HT1080 (cell line): ENCODE data around the gene UBE2K. TPM values are rescaled to one million over a fixed set of nuclear protein-coding genes. Genes with fewer than 3 reads are reported as not detected.
"Not testable (repeated sequence)": the region's sequence is repeated elsewhere in the genome, so short reads cannot be mapped to it uniquely, and the experiment has no call there.

Experiments used
- DNase-seq: peaks from one replicate; pipeline ENCODE4 v3.0.0-alpha.2; 2015; ENCODE audit warnings: low read depth
- small RNA-seq: library from RNA; depleted of rRNA; stranded (forward); fragments of <200 nt; gene quantifications from one replicate; pipeline ENCODE3, GENCODE V24; 2014
- total RNA-seq: library from RNA; depleted of rRNA; stranded (reverse); fragments of >200 nt; shearing (Covaris generic); gene quantifications from 2 replicates; pipeline ENCODE4 v1.2.3, GENCODE V29; 2014; rRNA removed

The UBE2K gene
- total RNA-seq, 1 experiment from 2014 or later: 102 TPM

DNA sequence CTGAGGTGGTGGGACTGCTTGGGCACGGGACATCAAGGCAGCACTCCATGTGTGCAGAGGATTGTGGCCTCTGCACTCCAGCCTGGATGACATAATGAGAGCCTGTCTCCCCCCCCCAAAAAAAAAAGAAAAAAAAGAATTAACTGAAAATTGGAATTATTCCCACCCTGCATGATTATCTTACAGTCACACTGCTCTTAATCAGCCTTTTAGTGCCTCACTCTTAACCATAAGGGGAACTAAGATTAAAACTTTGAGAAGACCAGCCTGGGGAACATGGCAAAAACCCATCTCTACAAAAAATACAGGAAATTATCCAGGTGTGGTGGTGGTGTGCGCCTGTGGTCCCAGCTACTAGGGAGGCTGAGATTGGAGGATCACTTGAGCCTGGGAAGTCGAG is 94.6 kb downstream of the UBE2K start:
- no peak for DNase-seq

DNA sequence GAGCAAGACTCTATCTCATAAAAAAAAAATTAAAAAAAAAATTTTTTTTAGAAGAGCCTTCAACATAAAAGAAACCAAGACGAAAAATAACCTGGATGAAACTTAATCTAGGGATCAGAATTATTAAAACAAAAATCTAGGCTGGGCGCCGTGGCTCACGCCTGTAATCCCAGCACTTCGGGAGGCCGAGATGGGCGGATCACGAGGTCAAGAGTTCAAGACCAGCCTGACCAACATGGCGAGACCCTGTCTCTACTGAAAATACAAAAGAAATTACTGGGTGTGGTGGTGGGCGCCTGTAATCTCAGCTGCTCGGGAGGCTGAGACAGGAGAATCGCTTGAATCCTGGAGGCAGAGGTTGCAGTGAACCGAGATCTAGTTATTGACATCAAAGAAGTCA is 95.0 kb downstream of the UBE2K start:
- DNase-seq: not testable (repeated sequence)

DNA sequence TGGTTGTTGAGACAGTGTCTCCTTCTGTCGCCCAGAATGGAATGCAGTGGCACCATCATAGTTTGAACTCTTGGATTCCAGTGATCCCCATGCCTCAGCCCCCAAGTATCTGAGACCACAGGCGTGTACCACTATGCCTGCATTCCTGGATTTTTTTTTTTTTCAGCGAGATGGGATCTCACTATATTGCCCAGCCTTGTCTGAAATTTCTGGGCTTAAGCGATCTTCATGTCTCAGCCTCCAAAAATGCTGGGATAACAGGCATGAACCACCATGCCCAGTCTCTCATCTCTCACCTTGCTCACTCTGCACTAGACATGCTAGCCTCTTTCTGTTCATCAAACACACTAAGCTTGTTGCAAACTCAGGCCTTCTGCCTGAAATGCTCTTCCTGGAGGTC is 104.1 kb downstream of the UBE2K start:
- no peak for DNase-seq

DNA sequence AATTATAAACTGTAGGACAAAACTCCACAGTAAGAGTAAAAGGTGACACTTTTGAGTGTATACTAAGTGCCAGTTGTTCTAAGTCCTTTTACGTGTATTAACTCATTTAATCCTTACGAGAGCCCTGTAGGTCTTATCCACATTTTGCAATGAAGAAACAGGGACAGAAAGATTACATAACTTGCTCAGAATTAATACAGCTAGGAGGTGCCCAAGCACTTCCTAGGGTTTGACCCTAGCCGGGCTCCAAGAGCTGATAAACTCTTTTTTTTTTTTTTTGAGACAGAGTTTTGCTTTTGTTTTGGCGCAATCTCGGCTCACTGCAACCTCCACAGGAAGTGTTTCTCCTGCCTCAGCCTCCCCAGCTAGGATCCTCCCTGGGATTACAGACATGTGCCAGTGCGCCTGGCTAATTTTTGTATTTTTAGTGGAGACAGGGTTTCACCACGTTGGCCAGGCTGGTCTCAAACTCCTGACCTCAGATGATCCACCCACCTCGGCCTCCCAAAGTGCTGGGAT is 110.4 kb downstream of the UBE2K start:
- no peak for DNase-seq

DNA sequence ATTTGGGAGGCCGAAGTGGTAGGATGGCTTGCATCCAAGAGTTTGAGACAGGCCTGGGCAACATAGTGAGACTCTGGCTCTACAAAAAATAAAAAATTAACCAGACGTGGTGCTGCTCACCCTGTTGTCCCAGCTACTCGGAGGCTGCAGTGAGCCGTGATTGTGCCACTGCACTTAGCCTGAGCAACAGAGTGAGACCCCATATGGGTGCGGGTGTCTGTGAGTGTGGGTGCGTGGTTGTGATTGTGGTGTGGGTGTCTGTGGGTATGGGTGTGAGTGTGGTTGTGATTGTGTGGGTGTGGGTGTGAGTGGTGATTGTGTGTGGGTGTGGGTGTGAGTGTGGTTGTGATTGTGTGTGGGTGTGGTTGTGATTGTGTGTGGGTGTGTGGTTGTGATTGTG is 114.6 kb downstream of the UBE2K start:
- DNase-seq: no peak

DNA sequence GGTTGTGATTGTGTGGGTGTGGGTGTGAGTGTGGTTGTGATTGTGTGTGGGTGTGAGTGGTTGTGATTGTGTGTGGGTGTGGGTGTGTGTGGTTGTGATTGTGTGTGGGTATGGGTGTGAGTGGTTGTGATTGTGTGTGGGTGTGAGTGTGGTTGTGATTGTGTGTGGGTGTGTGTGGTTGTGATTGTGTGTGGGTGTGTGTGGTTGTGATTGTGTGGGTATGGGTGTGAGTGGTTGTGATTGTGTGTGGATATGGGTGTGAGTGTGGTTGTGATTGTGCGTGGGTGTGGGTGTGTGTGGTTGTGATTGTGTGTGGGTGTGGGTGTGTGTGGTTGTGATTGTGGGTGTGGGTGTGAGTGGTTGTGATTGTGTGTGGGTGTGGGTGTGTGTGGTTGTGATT is 115.1 kb downstream of the UBE2K start:
- DNase-seq: not testable (repeated sequence)

DNA sequence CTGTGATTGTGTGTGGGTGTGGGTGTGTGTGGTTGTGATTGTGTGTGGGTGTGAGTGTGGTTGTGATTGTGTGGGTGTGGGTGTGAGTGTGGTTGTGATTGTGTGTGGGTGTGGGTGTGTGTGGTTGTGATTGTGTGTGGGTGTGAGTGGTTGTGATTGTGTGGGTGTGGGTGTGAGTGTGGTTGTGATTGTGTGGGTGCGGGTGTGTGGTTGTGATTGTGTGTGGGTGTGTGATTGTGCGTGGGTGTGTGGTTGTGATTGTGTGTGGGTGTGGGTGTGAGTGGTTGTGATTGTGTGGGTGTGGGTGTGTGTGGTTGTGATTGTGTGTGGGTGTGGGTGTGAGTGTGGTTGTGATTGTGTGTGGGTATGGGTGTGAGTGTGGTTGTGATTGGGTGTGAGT is 115.8 kb downstream of the UBE2K start:
- not testable (repeated sequence) for DNase-seq

DNA sequence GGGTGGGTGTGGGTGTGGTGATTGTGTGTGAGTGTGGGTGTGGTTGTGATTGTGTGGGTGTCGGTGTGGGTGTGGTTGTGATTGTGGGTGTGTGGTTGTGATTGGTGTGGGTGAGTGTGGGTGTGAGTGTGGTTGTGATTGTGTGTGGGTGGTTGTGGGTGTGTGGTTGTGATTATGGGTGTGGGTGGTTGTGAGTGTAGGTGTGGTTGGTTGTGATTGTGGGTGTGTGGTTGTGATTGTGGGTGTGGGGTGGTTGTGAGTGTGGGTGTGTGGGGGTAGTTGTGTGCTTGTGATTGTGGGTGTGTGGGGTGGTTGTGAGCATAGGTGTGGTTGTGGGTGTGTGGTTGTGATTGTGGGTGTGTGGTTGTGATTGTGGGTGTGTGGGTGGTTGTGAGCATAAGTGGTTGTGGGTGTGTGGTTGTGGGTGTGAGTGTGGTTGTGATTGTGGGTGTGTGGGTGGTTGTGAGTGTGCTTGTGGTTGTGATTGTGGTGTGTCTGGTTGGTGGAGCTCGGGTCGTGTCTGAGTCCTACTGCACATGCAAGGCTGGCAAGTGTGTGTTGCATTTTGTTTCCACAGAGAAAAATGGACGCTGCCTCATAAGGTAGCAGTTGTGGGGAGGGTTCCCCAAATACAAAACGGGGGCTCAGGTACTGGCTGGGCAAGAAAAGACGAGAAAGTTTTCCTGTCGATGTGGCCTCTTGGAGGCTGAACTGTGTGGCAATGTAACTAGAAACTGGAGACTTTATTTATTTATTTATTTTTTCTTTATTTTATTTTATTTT is 116.7 kb downstream of the UBE2K start:
- no peak for DNase-seq

DNA sequence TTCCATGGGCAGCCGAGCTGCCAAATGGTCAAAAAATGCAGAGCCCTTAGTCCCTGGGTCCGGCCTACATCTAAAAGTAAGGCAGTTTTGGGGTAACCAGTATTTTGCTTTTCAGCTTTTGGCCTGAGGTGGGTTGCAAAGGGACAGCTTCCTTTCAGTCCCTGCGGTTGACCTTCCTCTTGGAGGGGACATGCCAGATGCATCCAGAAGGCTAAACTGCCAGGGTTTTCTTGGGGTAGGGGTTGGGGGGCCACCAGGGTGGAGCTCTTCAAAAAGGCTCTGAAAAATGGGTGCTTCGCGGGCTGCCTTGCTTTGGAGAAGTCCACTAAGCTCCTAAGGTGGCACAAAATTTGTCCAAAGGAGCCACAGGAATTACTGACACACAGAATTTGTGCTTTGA is 120.7 kb downstream of the UBE2K start:
- no peak for DNase-seq

DNA sequence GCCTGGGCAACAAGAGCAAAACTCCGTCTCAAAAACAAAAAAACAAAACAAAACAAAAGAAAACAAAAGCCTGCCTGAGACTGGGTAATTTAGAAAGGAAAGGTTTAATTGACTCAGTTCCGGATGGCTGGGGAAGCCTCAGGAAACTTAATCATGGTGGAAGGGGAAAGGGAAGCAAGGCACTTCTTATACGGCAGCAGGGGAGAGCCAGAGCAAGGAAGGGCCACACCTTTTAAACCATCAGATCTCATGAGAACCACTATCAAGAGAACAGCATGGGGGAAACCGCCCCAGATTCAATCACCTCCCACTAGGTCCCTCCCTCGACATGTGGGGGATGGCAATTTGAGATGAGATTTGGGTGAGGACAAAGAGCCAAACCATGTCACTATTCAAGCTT is 122.2 kb downstream of the UBE2K start:
- no peak for DNase-seq

DNA sequence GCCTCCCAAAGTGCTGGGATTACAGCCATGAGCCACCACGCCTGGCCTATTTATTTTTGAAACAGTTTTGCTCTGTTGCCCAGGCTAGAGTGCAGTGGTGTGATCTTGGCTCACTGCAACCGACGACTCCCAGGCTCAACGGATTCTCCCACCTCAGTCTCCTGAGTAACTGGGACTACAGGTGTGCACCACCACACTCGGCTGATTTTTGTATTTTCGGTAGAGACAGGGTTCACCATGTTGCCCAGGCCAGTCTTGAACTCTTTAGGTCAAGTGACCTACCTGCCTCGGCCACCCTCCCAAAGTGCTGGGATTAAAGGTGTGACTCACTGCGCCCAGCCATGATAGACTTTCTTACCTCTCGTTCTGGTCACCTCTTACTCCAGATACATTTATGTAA is 124.0 kb downstream of the UBE2K start:
- DNase-seq: no peak

DNA sequence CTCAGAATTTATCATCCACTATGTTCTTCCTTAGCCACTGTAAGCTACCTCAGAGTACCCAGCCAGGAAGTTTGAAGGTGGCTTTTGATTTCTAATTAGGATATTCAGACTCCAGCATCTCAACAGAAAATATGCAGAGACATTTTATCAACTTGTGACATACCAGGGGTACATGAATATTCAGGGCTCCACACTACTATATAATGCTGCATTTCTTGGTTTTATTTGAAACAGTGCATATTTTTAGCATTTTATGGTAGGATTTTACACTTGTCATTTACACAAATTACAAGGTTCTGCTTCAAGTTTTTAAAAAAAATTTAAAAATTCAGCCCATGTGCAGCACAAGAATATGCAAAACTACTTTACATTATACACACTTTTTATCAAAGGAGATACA is 124.7 kb downstream of the UBE2K start:
- DNase-seq: no peak

DNA sequence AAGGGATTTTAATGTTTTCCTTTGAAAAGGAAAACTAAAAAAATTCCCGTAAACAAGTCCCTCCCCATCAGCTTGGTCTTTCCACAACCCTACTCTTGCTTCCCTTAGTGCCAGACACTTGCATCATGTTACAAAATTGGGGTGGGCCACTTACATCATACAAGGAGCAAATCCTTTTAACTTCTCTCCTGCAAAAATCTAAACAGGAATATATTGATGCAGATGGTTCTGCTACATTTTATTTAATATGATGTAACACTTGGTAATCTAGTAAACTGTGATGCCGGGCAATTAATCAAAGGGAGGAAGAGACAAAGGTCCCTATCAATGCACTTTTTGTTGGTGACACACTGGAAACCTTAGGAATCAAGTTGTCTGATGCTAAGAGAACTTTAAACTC is 125.3 kb downstream of the UBE2K start:
- no peak for DNase-seq

DNA sequence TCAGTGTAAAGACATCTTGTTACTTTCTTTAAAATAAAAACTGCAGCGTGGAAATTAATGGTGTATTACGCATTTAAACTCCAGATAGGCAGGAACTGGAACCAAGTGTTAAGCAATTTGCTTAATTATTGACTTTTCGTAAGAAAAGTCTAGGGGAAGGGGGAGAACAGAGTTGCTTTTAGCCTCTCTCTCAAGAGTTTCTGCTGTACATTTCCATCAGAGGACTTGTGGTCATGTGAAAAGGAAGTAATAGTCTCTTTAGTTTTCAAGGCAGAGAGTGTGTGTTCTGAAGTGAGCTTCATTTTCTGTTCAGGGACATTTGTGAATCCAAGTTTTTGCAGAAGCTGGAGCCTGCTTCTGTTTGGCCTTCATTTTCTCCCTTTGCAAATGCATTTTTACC is 127.2 kb downstream of the UBE2K start:
- DNase-seq: no peak

DNA sequence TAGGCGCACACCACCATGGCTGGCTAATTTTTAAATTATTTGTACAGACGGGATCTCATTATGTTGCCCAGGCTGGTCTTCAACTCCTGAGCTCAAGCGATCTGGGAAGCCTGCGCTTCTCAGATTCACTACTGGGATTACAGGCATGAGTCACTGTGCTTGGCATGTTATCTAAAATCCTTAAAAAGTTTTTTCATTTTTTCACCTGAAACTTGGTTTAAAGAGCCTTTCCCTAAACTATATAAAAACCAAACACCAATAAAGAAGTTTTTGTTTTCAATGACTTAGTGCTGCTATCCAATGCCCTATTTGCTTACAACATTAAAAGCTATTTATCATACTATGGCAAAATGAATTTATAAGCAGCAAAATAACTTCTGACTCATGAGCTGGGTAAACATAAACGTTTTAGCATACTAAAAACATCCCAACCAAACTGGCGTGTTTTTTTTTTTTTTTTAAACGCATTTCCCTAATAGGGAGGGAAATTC is 127.8 kb downstream of the UBE2K start:
- DNase-seq: peak; percentile 15

Small RNA genes within 50 kb of the gene (small RNA-seq; reads per million reads assigned to genes)
- gene RF00019 (not detected), gene RN7SL558P (not detected)

Other genes with a start within 250 kb of the UBE2K start
- gene RPL9, start 239.2 kb upstream of the UBE2K start, total RNA-seq: 1,343 and 2,018 TPM in 2 replicates
- 17.4 and 18.4 TPM in 2 replicates for gene LIAS, start 239.1 kb upstream of the UBE2K start, total RNA-seq
- gene UGDH, start 170.7 kb upstream of the UBE2K start, total RNA-seq: 23.5 and 25.1 TPM in 2 replicates
- gene SMIM14, start 59.3 kb upstream of the UBE2K start, total RNA-seq: 1.2 and 1.8 TPM in 2 replicates